OCI-LY3 (cell line): ENCODE data around the gene RBM25.

Source experiments
- H2AFZ ChIP-seq: fragments of 200-600, 300-600 bp; shearing (Covaris generic); 2 replicates; pipeline ENCODE4 v1.6.0; 2014; ENCODE audit warnings: antibody characterized with exemption, low read depth, low read length
- H3K27ac ChIP-seq: fragments of 200-600, 300-600 bp; sonication (generic); 2 replicates; pipeline ENCODE4 v1.5.1; 2014; ENCODE audit warnings: mild to moderate bottlenecking, low read length, moderate library complexity, mixed read lengths
- H3K27me3 ChIP-seq: fragments of 200-600, 300-600 bp; sonication (generic); 2 replicates; pipeline ENCODE4 v1.6.1; 2014; ENCODE audit warnings: low read depth, low read length, mixed read lengths
- H3K36me3 ChIP-seq: fragments of 200-600, 300-600 bp; sonication (generic); replicated peaks from 2 replicates; pipeline ENCODE3; 2014; ENCODE audit warnings: low read depth, low read length, mixed read lengths
- H3K4me1 ChIP-seq: fragments of 300-600, 200-600 bp; sonication (generic); 2 replicates; pipeline ENCODE4 v1.6.1; 2014; ENCODE audit warnings: low read length, mixed read lengths
- H3K4me2 ChIP-seq: fragments of 200-600, 300-600 bp; sonication (generic); 2 replicates; pipeline ENCODE4 v1.6.1; 2014; ENCODE audit warnings: low read length, mixed read lengths
- H3K4me3 ChIP-seq: fragments of 300-600, 200-600 bp; sonication (generic); 2 replicates; pipeline ENCODE4 v1.5.1; 2014; ENCODE audit warnings: antibody characterized with exemption, mild to moderate bottlenecking, low read length, moderate library complexity
- H3K79me2 ChIP-seq: fragments of 300-600, 200-600 bp; shearing (Covaris generic); 2 replicates; pipeline ENCODE4 v1.6.1; 2014; ENCODE audit warnings: mild to moderate bottlenecking, low read length, mixed read lengths
- H3K9ac ChIP-seq: fragments of 300-600, 200-600 bp; shearing (Covaris generic); 2 replicates; pipeline ENCODE4 v1.6.0; 2014; ENCODE audit warnings: mild to moderate bottlenecking, low read length, moderate library complexity
- H3K9me3 ChIP-seq: fragments of 200-600, 300-600 bp; shearing (Covaris generic); 2 replicates; pipeline ENCODE4 v1.6.1; 2014; ENCODE audit warnings: low read length, mixed read lengths; ENCODE audit not compliant: insufficient read depth
- H4K20me1 ChIP-seq: fragments of 200-600, 300-600 bp; sonication (generic); 2 replicates; pipeline ENCODE4 v1.6.1; 2016; ENCODE audit warnings: low read length, mixed read lengths; ENCODE audit not compliant: insufficient read depth
- CTCF ChIP-seq: fragments of 200-600, 300-600 bp; sonication (generic); IDR thresholded peaks from 2 replicates; pipeline ENCODE4 v1.5.1; 2014; ENCODE audit warnings: antibody characterized with exemption, low read length, low read depth
- EZH2phosphoT487 ChIP-seq: fragments of 200-600 bp; shearing (Covaris generic); IDR thresholded peaks from 2 replicates; pipeline ENCODE4 v1.6.1; 2018; ENCODE audit warnings: antibody characterized with exemption, mixed run types, low read depth

Gene RBM25

GRCh38 chr14:73102806-73103497 lies 44.6 kb downstream of the RBM25 start:
- H3K9ac ChIP-seq: no peak overlapping the region
- H3K27ac ChIP-seq: no peak overlapping the region
- no peaks in the 10 kb centered on the region for H4K20me1 ChIP-seq
- H3K79me2 ChIP-seq: peaks cover 7% of the 10 kb centered on the region
- H3K9me3 ChIP-seq: no peaks in the 10 kb centered on the region; the same call in 1 of the 2 replicates
- H3K4me1 ChIP-seq: no peaks in the 10 kb centered on the region
- no peak overlapping the region for H2AFZ ChIP-seq
- H3K4me2 ChIP-seq: no peak overlapping the region
- no peak for TF ChIP-seq EZH2phosphoT487
- TF ChIP-seq CTCF: no peak
- H3K4me3 ChIP-seq: no peak overlapping the region
- peaks cover 62% of the 10 kb centered on the region for H3K36me3 ChIP-seq
- no peaks in the 10 kb centered on the region for H3K27me3 ChIP-seq

GRCh38 chr14:73105050-73105449 lies 46.7 kb downstream of the RBM25 start:
- Histone ChIP-seq H3K27me3 (no peaks in the 10 kb centered on the region), H3K4me2 (no peak overlapping the region), H3K36me3 (peaks cover 61% of the 10 kb centered on the region), H3K4me1 (no peaks in the 10 kb centered on the region), H4K20me1 (no peaks in the 10 kb centered on the region), H3K79me2 (no peaks in the 10 kb centered on the region), H3K4me3 (no peak overlapping the region), H2AFZ (no peak overlapping the region), H3K27ac (no peak overlapping the region), H3K9me3 (no peaks in the 10 kb centered on the region; the same call in 1 of the 2 replicates), H3K9ac (no peak overlapping the region)
- TF ChIP-seq CTCF: no peak
- TF ChIP-seq EZH2phosphoT487: no peak

- H2AFZ ChIP-seq: no peak overlapping the region
- no peaks in the 10 kb centered on the region for H3K27me3 ChIP-seq
- no peak overlapping the region for H3K4me3 ChIP-seq
- H3K79me2 ChIP-seq: no peaks in the 10 kb centered on the region
- no peaks in the 10 kb centered on the region for H4K20me1 ChIP-seq
- no peaks in the 10 kb centered on the region for H3K4me1 ChIP-seq
- no peak overlapping the region for H3K9ac ChIP-seq
- no peaks in the 10 kb centered on the region; the same call in 1 of the 2 replicates for H3K9me3 ChIP-seq
- H3K27ac ChIP-seq: no peak overlapping the region
- no peak for TF ChIP-seq CTCF
- no peak for TF ChIP-seq EZH2phosphoT487
- no peak overlapping the region for H3K4me2 ChIP-seq
- peaks cover 59% of the 10 kb centered on the region for H3K36me3 ChIP-seq
Measured at GRCh38 chr14:73105727-73106126, 47.4 kb downstream of the RBM25 start.

GRCh38 chr14:73116079-73116665 lies 57.8 kb downstream of the RBM25 start:
- H2AFZ ChIP-seq: no peak overlapping the region
- no peak overlapping the region for H3K4me2 ChIP-seq
- H3K9ac ChIP-seq: no peak overlapping the region
- H3K79me2 ChIP-seq: peaks cover 24% of the 10 kb centered on the region
- H3K27ac ChIP-seq: no peak overlapping the region
- peaks cover 6% of the 10 kb centered on the region for H4K20me1 ChIP-seq
- no peaks in the 10 kb centered on the region for H3K27me3 ChIP-seq
- no peaks in the 10 kb centered on the region for H3K9me3 ChIP-seq
- H3K4me3 ChIP-seq: no peak overlapping the region
- H3K36me3 ChIP-seq: peaks cover 55% of the 10 kb centered on the region
- no peaks in the 10 kb centered on the region for H3K4me1 ChIP-seq
- no peak for TF ChIP-seq EZH2phosphoT487
- no peak for TF ChIP-seq CTCF
